Activated CD4-positive, alpha-beta memory T cell treated with anti-CD3 and anti-CD28 coated beads for 36 hours (primary cell): ENCODE results near the gene MYOCOS. TPM values are rescaled to one million over a fixed set of nuclear protein-coding genes. Genes with fewer than 3 reads are reported as not detected.
"Not testable (repeated sequence)": the region's sequence is repeated elsewhere in the genome, so short reads cannot be mapped to it uniquely, and the experiment has no call there.

ENCODE experiments used
- CTCF ChIA-PET: fragments of 350-600 bp; sonication (Branson Sonifier 250); formaldehyde crosslinking; loops from one replicate; lab custom pipeline; 2021; ENCODE audit warnings: antibody characterized with exemption, inconsistent platforms; lab: Charles Lee
- POLR2A ChIA-PET: fragments of 350-600 bp; sonication (Branson Sonifier 250); formaldehyde crosslinking; loops from one replicate; lab custom pipeline; 2021; ENCODE audit warnings: antibody characterized with exemption; lab: Charles Lee
- DNase-seq: peaks from one replicate; pipeline ENCODE4 v3.0.0-alpha.2; 2020
- H3K27ac Mint-ChIP-seq: one replicate; pipeline ENCODE4 v1.8.0; 2021; ENCODE audit warnings: mixed read lengths
- H3K27me3 Mint-ChIP-seq: one replicate; pipeline ENCODE4 v1.8.0; 2021; ENCODE audit warnings: mixed read lengths
- H3K36me3 Mint-ChIP-seq: one replicate; pipeline ENCODE4 v1.8.0; 2021; ENCODE audit warnings: mixed read lengths
- H3K4me1 Mint-ChIP-seq: one replicate; pipeline ENCODE4 v1.8.0; 2021; ENCODE audit warnings: low read depth, mixed read lengths
- H3K4me3 Mint-ChIP-seq: one replicate; pipeline ENCODE4 v1.8.0; 2021; ENCODE audit warnings: mild to moderate bottlenecking, mixed read lengths
- H3K9me3 Mint-ChIP-seq: one replicate; pipeline ENCODE4 v1.8.0; 2021; ENCODE audit warnings: mixed read lengths
- intact Hi-C: fragments of 100-400 bp; cut with micrococcal nuclease; formaldehyde crosslinking; loops from one replicate; pipeline ENCODE4 v1.15.1; 2023
- total RNA-seq, 2 experiments: library from RNA; stranded (reverse); gene quantifications; one replicate each; pipeline ENCODE4 v1.2.3, GENCODE V29; 2021

MYOCOS gene
- total RNA-seq, 2 experiments from 2014 or later = not detected

DNA sequence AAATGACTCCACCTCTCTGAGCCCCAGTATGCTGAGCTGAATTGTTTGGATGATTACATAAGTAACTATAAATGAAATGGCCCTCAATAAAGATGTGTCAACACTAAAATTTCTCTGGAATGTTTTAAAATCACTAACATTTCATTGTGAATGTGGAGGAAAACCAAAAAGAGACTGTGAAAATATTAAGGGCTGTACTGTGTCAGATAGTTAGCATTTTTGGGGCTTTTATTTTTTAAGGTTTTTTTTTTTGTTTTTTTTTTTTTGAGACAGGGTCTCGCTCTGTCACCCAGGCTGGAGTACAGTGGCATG lies 24.2 kb downstream of the MYOCOS start:
- intact Hi-C loops = loop anchor here (5.0 kb wide), 1 partner anchor 781 kb away; no protein-coding TSS in a partner anchor

DNA sequence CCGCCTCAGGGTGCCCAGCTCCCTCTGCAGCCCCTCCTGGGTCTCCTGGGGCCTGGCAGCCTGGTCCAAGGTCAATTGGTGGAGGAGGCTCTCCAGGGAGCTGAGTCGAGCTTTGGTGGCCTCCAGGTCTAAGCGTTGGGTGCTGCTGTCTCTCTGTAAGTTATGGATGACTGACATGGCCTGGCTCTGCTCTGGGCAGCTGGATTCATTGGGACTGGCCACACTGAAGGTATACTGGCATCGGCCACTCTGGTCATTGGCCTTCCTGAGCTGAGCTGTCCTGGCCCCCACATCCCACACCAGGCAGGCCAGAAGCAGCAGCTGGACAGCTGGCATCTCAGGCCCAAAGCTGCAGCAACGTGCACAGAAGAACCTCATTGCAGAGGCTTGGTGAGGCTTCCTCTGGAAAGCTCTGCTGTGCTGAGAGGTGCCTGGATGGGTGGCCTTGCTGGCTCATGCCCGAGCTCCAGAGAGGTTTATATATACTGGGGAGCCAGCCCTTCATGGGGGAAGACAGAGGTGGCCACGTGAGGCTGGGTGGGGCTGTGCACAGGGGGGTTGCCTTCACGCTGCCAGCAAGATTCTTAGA lies 30.3 kb downstream of the MYOCOS start, which contains the start of gene MYOC:
Gene MYOC, minus strand, starts transcription at position 455 of the 589 bp plus-strand sequence. Its CDS starts 77 bp downstream, at position 378.
- no peaks in the 10 kb centered on the region for H3K9me3 Mint-ChIP-seq
- H3K27ac Mint-ChIP-seq = no peak within 1 kb of the TSS
- intact Hi-C loops = no loop called here
- H3K4me3 Mint-ChIP-seq = no peak within 1 kb of the TSS
- H3K27me3 Mint-ChIP-seq = peaks cover 5% of the 10 kb centered on the region
- DNase-seq = no peak
- POLR2A ChIA-PET = no interaction called here
- H3K36me3 Mint-ChIP-seq = no peaks in the 10 kb centered on the region
- CTCF ChIA-PET = interaction anchor here (1.1 to 1.6 kb wide), 2 partner anchors 63 to 333 kb away, joined by 3 to 8 read pairs; no protein-coding TSS in a partner anchor
- peaks cover 11% of the 10 kb centered on the region for H3K4me1 Mint-ChIP-seq

More for the DNA sequence above, 24.2 kb downstream of the MYOCOS start:
- Mint-ChIP-seq H3K27me3 (no peaks in the 10 kb centered on the region), H3K36me3 (no peaks in the 10 kb centered on the region), H3K27ac (no peak overlapping the region), H3K4me3 (no peak overlapping the region), H3K4me1 (peaks cover 4% of the 10 kb centered on the region), H3K9me3 (no peaks in the 10 kb centered on the region)
- no peak for DNase-seq
- POLR2A ChIA-PET = no interaction called here
- CTCF ChIA-PET = interaction anchor here (0.5 to 3.2 kb wide), 9 partner anchors 10 to 1152 kb away, joined by 3 to 59 read pairs (median 3); partner anchors contain the start of gene PRRC2C

DNA sequence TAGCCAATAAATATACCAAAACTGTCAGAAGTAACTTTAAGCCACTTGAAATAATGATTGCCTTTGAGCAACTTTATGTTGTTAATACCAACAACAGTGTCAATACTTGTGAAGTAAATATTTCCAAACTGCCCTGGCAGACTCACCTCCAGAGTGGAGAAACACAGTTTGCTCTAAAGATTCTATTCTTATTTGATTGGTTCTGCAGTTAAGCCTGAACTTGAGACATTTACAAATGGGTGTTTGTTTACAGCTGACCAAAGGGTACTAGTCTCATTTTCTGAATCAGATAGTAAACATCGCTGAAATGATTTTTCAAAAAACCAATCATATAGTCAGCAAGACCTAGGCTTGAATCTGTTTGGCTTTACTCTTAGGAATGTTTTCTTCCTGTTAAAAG lies 31.8 kb downstream of the MYOCOS start:
- Mint-ChIP-seq H3K27me3 (peaks cover 5% of the 10 kb centered on the region), H3K4me3 (no peak overlapping the region), H3K36me3 (no peaks in the 10 kb centered on the region), H3K4me1 (peaks cover 11% of the 10 kb centered on the region), H3K27ac (no peak overlapping the region), H3K9me3 (no peaks in the 10 kb centered on the region)
- ChIA-PET POLR2A (no interaction called here), CTCF (interaction anchor here (2.1 to 4.4 kb wide), 3 partner anchors 9 to 332 kb away, joined by 6 to 45 read pairs (median 20); partner anchors contain the start of gene MYOCOS)
- intact Hi-C loops = loop anchor here (2.0 kb wide), 1 partner anchor 331 kb away; no protein-coding TSS in a partner anchor
- DNase-seq = no peak

DNA sequence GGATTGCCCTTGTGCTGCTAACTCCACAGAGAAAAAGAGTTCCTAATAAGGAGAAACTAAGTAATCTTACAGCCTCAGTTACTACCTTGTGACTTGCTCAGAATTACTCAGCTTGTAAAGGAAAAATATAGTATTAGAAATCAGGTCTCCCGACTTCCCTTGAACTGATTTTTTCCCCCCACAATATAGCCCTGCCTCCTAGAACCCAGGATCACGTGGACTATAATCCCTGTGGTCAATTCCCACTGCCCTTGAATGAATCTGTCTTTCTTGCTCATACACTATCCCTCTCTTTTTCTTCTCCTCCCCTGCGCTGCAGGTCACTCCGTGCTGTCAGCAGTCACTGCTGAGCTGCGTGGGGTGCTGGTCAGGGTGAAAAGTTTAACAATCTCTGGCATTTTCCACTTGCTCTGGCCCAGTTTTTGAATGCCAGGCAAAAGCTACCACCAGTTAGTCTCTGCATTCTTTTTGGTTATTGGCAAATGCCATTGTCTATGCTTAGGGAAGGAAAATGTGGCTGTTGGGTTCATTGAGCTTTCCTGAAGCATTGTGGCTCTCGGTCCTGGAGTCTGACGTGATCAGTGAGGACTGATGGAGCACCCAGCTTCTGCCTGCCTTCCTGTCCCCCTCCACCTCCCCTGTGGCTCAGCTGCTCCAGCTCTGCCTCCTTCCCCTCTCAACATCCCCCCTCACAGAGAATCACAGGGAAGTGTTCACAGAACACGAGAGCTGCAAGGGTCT lies 32.3 kb downstream of the MYOCOS start:
- H3K36me3 Mint-ChIP-seq = no peaks in the 10 kb centered on the region
- no peak overlapping the region for H3K4me3 Mint-ChIP-seq
- peaks cover 11% of the 10 kb centered on the region for H3K4me1 Mint-ChIP-seq
- DNase-seq = no peak
- no peak overlapping the region for H3K27ac Mint-ChIP-seq
- no peaks in the 10 kb centered on the region for H3K9me3 Mint-ChIP-seq
- CTCF ChIA-PET = interaction anchor here (0.7 to 4.4 kb wide), 11 partner anchors 9 to 341 kb away, joined by 3 to 45 read pairs (median 6); partner anchors contain the start of genes FMO4 and MYOCOS
- POLR2A ChIA-PET = interaction anchor here (0.5 kb wide), 1 partner anchor 654 kb away, joined by 7 read pairs; no protein-coding TSS in a partner anchor
- intact Hi-C loops = loop anchor here (2.0 kb wide), 1 partner anchor 330 kb away; no protein-coding TSS in a partner anchor
- H3K27me3 Mint-ChIP-seq = peaks cover 5% of the 10 kb centered on the region

DNA sequence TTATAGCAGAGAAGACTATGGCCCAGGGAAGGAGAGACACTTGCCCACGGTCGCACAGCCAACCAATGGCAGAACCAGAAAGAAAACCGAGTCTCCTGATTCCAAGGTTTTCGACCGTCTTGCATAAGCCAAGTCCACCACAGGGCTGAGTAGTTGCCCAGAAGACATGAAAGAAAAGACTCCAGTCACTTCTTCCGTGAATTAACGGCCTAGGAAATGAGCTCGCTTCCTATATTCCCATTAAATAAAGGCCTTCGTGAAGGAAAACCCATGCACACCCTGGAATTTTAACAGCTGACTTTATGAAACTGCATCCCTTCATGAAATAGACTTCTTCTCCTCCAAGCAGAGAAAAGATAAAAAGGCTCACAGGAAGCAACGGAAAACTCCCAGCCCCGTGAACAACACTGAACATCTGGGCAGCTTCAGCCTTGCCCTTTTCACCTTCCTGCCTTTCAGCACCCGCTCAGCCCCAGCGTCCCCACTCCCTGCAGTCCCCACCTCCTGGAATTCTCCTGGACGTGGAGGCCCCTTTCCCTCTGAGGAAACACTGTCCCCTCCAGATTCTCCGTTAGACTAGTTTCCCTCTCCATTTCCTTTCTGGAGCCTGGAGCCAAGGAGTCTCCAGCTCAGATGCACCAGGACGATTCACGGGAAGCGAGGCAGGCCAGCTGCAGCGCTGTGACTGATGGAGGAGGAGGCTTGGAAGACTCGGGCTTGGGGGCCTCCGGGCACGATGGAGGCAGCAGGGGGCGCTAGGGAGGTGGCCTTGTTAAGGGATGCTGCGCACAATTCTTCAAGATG lies 33.1 kb downstream of the MYOCOS start:
- intact Hi-C loops = loop anchor here (1.0 to 5.0 kb wide), 3 partner anchors 86 to 330 kb away; partner anchors contain the start of gene METTL13
- Mint-ChIP-seq H3K36me3 (no peaks in the 10 kb centered on the region), H3K27me3 (peaks cover 5% of the 10 kb centered on the region), H3K27ac (no peak overlapping the region), H3K4me3 (peak overlapping the region; percentile 43), H3K9me3 (no peaks in the 10 kb centered on the region), H3K4me1 (peaks cover 11% of the 10 kb centered on the region)
- CTCF ChIA-PET = interaction anchor here (0.7 to 4.4 kb wide), 13 partner anchors 10 to 341 kb away, joined by 3 to 45 read pairs (median 6); partner anchors contain the start of genes FMO4 and MYOCOS
- POLR2A ChIA-PET = no interaction called here
- peak; percentile 90 for DNase-seq

DNA sequence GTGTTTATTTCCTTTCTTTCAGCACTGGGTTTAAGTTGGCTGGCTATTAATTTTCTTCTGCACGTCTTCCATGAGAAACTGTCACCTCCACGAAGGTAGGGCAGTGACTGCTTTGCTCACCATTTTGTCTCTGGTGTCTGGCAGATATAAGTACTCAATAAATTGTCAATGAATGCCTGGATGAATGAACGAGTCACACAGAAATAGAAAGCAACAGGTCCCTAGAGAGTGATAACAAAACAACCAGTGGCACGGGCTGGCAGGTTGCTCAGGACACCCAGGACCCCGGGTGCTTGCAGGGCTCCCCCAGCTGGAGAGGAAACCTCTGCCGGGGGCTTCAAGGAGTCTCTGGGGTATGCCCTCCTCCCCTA lies 33.7 kb downstream of the MYOCOS start:
- ChIA-PET POLR2A (no interaction called here), CTCF (interaction anchor here (0.8 to 4.4 kb wide), 9 partner anchors 11 to 333 kb away, joined by 3 to 45 read pairs (median 7); partner anchors contain the start of gene METTL13)
- no peak for DNase-seq
- H3K4me1 Mint-ChIP-seq = peaks cover 11% of the 10 kb centered on the region
- no peak overlapping the region for H3K4me3 Mint-ChIP-seq
- H3K9me3 Mint-ChIP-seq = no peaks in the 10 kb centered on the region
- no peak overlapping the region for H3K27ac Mint-ChIP-seq
- intact Hi-C loops = loop anchor here (1.0 to 5.0 kb wide), 3 partner anchors 86 to 329 kb away; partner anchors contain the start of gene METTL13
- no peaks in the 10 kb centered on the region for H3K36me3 Mint-ChIP-seq
- H3K27me3 Mint-ChIP-seq = peaks cover 5% of the 10 kb centered on the region

DNA sequence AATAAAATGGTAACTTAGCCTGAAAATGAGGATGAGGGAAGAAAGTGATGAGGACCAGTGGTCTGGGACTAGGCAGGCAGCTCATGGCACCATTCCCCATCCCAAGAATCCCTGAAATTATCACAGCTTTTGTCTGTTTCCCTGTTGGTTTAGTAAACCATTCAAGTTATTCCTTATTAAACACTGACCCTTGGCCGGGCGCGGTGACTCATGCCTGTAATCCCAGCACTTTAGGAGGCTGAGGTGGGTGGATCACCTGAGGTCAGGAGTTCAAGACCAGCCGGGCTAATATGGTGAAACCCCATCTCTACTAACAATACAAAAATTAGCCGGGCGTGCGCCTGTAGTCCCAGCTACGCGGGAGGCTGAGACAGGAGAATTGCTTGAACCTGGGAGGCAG lies 34.2 kb downstream of the MYOCOS start:
- H3K36me3 Mint-ChIP-seq, POLR2A ChIA-PET, H3K4me3 Mint-ChIP-seq, DNase-seq, H3K27me3 Mint-ChIP-seq, H3K27ac Mint-ChIP-seq, H3K9me3 Mint-ChIP-seq: not testable (repeated sequence)
- CTCF ChIA-PET = interaction anchor here (0.8 to 4.4 kb wide), 7 partner anchors 11 to 332 kb away, joined by 3 to 45 read pairs (median 7); partner anchors contain the start of gene METTL13
- peaks cover 11% of the 10 kb centered on the region for H3K4me1 Mint-ChIP-seq
- intact Hi-C loops = loop anchor here (5.0 kb wide), 1 partner anchor 126 kb away; the partner anchor contains the start of gene METTL13

DNA sequence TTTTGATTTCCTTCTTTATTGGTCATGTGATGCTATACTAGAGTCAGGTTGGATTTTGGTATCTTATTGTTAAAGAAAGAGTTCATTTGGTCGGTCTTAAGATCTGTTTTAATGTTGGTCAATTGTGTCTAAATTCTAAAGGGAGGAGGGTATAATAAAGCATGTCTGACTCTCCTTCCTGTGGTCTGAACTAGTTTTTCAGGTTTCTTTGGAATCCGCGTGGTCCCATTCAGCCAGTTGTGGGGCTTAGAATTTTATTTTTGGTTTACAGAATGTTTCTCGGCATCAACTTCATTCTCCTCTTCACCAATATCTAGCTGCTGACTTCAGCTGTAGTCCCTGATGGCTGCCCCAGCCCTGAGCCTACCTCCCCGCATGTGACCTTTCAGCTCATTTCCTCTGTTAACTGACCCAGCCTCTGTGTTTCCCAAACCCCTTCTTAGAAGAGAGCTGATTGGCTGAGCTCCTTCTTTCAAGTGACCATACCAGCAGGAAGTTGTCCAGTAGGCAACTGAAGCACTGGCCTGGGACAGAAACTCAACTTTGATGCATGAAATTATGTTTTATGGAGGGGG lies 39.1 kb downstream of the MYOCOS start:
- Mint-ChIP-seq H3K36me3 (no peaks in the 10 kb centered on the region), H3K4me3 (no peak overlapping the region), H3K4me1 (no peaks in the 10 kb centered on the region), H3K27me3 (no peaks in the 10 kb centered on the region), H3K9me3 (no peaks in the 10 kb centered on the region), H3K27ac (no peak overlapping the region)
- ChIA-PET CTCF (no interaction called here), POLR2A (no interaction called here)
- intact Hi-C loops = no loop called here
- DNase-seq = no peak

DNA sequence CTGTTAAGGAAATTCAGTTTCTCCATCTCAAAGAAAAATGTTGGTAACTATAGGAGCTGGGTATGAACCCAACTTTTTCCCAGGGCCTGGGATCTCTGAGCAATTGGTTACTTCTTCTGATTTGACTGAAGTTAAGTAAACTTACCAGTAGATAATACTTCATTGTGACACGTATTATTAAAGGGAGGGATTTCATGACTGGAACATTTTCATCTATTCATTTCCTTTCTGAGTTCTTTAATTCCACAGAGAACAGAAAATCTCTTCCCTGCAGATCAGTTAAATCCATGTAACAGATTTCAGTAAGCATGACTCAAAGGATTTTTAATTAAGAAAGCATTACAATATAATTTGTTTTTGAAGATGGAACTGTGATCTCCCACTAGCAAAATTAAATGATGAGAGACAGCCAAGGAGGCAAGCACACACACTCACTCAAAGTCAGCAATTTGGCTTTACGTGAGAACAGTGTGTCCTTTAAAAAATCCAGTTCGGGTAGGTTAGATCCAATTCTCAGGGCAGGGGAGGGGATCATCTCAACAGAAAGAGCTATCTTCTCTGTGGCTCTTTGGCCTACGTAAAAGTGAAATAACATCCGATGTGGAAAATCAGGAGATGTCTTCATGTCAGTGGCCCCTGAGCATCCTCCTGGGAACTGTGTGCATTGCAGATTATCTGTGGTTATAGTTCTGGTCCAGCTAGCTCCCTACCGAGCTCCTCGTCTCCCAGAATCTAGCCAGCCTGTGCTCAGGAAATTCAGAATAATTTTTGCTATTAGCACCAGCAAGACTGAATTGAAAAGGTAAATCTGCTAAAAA lies 41.2 kb downstream of the MYOCOS start:
- Mint-ChIP-seq H3K4me1 (no peaks in the 10 kb centered on the region), H3K36me3 (no peaks in the 10 kb centered on the region), H3K27me3 (no peaks in the 10 kb centered on the region), H3K27ac (no peak overlapping the region), H3K4me3 (no peak overlapping the region), H3K9me3 (no peaks in the 10 kb centered on the region)
- intact Hi-C loops = no loop called here
- no peak for DNase-seq
- ChIA-PET CTCF (interaction anchor here (2.0 kb wide), 1 partner anchor 18 kb away, joined by 7 read pairs; no protein-coding TSS in a partner anchor), POLR2A (no interaction called here)

DNA sequence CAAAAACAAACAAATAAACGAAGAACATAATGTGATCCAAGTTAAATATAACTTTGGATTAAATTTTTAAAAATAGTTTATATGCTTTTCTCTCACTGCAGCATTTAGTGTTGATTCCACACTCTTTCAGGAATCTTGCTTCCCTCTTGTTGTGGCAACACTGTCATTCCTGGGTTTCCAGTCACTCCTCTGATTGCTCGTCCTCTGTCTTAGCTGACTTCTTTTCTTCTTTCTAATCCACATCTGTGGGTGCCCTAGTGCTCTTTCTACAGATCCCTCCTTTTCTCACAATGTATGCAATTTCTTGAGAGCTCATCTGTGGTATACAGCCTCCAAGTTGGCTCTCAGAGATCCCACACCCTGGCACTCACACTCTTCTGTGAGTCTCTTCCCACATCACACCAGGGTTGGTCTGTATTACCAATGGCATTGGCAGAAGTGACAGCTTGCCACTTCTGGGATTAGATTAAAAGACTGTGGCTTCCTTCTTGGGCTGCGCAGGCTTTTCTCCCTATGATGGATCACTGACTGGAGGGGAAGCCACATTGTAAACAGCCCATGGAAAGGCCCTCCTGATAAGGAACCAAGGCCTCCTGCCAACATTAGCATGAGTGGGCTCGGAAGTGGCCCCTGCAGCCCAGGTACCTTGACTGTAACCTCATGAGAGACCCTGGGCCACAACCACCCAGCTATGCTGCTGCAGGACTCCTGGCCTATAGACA lies 42.0 kb downstream of the MYOCOS start:
- intact Hi-C loops = no loop called here
- Mint-ChIP-seq H3K9me3 (no peaks in the 10 kb centered on the region), H3K4me1 (no peaks in the 10 kb centered on the region), H3K36me3 (no peaks in the 10 kb centered on the region), H3K27me3 (no peaks in the 10 kb centered on the region), H3K27ac (no peak overlapping the region), H3K4me3 (no peak overlapping the region)
- DNase-seq = no peak
- ChIA-PET CTCF (interaction anchor here (2.0 kb wide), 1 partner anchor 19 kb away, joined by 7 read pairs; no protein-coding TSS in a partner anchor), POLR2A (no interaction called here)
